ENCODE data around the gene POMP.
"Not testable (repeated sequence)": the region's sequence is repeated elsewhere in the genome, so short reads cannot be mapped to it uniquely, and the experiment has no call there.

Gene POMP

DNA sequence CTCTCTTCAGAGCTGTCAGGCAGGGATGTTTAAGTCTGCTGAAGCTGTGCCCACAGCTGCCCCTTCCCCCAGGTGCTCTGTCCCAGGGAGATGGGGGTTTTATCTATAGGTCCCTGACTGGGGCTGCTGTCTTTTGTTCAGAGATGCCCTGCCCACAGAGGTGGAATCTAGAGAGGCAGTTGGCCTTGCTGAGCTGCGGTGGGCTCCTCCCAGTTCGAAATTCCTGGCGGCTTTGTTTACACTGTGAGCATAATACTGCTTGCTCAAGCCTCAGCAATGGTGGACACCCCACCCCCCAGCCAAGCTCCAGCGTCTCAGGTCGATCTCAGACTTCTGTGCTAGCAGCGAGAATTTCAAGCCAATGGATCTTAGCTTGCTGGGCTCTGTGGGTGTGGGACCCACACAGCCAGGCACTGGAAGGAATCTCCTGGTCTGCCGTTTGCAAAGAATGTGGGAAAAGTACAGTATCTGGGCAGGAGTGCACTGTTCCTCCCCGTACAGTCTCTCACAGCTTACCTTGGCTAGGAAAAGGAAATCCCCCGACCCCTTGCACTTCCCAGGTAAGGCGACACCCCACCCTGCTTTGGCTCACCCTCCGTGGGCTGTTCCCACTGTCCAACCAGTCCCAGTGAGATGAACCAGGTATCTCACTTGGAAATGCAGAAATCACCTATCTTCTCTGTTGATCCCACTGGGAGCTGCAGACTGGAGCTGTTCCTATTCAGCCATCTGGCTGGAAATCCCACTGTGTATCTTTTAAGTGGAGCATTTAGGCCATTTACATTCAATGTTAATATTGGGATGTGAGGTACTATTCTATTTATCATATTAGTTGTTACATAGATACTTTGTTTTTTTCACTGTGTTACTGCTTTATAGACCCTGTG, 34.9 kb downstream of the POMP start:
- not testable (repeated sequence) for DNase-seq (ENCODE audit: low read depth in 2 of 2)

DNA sequence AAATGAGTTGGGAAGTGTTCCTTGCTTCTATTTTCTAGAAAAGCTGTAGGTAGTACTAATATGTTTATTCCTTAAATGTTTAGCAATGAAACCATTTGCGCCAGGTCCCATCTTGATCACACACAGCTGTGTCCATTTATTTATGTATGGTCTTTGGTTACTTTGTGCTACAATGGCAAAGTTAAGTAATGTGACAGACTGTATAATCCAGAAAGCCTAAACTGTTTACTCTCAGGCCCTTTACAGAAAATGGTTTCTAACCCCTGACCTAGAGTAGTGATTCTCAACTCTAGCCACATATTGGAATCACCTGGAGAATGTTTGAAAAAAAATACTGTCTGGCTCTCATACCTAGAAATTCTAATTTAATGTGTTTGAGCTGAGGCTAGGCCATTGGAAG, 38.5 kb downstream of the POMP start:
- no peak for DNase-seq (ENCODE audit: low read depth in 2 of 2)

GRCh38 chr13:28699246-28699645, 40.3 kb downstream of the POMP start:
- no peak for DNase-seq (ENCODE audit: low read depth in 2 of 2)

DNA sequence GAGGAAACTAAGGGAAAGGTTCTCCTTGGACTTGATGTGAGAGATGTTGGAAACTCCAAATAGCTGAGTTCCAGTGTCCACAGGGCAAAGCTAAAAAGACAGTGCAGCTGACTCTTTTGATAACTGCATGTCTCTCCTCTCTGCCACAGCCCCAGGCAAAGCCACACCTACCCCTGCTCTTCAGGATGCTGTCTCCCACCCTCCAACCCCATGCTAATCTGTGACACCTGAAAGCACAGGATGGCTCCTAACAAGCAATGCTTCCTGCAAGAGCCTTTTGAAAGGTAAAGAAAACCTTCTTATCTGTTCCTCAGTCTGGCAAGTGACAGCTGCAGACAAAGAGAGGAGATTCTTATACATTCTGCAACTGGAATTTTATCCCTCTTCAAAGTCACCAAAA, 45.4 kb downstream of the POMP start:
- no peak for DNase-seq (ENCODE audit: low read depth in 2 of 2)

- no peak for DNase-seq (ENCODE audit: low read depth in 2 of 2)
These were observed 46.0 kb downstream of the POMP start for GRCh38 chr13:28704919-28705318.

- DNase-seq (ENCODE audit: low read depth in 2 of 2): no peak
These were observed 46.6 kb downstream of the POMP start for GRCh38 chr13:28705461-28706083.

DNA sequence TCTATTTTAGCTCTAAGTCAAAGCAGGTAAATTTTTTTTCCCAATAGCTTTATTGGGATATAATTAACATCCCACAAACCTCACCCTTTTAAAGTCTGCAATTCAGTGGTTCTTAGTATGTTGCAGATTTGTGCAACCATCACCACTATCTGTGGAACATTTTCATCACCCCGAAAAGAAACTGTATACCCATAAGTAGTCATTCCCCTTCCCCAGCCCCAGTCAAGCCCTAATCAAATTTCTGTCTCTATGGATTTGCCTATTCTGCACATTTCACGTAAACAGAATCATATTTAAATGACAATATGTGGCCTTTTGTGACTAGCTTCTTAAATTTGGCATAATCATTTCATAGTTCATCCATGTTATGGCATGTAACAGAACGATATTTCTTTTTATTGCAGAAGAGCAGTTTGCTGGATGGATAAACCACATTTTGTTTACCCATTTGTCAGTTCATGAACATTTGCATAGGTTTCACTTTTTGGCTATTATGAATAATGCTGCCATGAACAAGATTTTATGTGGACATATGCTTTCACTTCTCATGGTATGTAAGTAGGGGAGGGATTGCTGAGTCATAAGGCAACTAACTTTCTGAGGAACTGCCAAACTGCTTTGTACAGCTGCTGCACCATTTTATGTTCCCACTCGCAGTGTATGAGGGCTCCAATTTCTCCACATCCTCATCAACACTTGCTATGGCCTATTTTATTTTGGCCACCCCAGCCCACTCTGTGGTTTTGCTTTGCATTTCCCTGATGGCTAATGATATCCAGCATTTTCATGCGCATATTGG, 48.9 kb downstream of the POMP start:
- no peak for DNase-seq (ENCODE audit: low read depth in 2 of 2)

DNA sequence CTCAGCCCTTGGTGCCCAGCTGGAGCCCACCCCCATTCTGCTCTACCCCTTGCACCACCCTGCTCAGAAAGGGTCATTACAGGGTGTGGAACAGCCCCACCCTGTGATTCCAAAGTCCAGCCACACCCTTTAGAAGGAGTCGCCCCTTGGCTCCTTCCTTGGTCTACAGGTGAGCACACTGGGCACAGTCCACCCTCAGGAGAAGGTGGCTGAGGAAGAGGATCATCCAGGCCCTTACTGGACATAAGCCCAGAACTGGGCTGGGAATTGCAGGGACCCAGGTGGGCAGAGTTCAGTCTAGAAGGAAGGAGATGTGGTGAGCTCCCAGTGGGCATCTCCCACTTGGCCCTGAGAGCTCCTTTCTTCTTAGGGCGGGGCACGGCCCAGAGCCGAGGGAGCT, 51.2 kb downstream of the POMP start:
- no peak for DNase-seq (ENCODE audit: low read depth in 2 of 2)

DNA sequence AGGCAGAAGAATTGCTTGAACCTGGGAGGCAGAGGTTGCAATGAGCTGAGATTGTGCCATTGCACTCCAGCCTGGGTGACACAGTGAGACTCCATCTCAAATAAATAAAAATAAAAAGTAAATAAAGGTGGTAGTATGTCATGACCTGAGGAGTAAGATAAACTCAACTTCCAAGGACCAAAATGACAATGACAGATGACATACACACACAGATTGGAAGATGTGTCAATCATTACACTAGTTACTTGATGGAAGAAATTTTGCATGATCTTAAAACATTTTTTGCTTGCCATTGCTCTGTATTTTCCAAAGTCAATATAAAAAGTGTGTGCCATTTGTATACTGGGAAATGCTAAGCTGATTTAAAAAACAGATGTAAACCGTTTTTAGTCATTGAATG, 55.7 kb downstream of the POMP start:
- no peak for DNase-seq (ENCODE audit: low read depth in 2 of 2)

DNA sequence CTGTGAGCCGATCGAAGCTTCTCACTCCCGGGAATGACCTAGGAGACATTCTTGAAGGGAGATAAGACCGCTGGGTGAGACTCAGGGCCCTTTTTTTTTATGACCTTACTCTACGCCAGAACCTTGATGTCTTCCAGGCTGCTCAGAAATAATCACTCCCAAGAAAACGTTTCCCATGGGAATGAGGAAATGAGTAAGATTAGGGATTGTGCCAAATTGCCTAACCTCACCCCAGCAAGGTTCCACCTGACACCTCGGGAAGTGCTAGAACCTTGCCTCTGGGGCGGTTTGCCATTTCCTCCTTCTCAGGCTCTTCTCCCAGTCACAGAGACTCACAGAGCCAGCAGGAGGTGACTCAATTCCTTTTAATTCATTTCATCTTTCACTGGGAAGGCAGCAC, 57.6 kb downstream of the POMP start:
- no peak for DNase-seq (ENCODE audit: low read depth in 2 of 2)

DNA sequence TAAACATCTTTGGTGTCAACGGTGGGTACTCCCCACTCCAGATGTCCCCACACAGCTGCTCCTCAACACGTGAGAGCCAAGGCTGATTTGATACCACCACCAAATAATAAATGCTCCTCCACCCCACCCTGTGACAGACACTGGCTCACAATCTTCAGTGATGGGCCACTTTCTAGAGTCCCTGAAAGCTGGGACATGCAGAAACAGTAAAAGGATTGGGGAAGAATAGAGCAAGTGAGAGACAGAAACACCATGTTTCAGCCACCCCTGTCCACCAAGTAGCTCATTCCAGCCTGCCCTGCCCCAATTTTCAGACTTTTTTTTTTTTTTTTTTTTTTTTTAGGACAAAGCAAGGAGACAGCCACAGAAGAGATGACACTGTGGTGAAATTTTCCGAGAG, 58.2 kb downstream of the POMP start:
- no peak for DNase-seq (ENCODE audit: low read depth in 2 of 2)

GRCh38 chr13:28718196-28718542, 59.2 kb downstream of the POMP start:
- no peak for DNase-seq (ENCODE audit: low read depth in 2 of 2)

GRCh38 chr13:28718543-28719226, 59.8 kb downstream of the POMP start, which contains the start of gene SLC46A3:
Gene SLC46A3 (minus strand): TSS chr13:28718970. CDS start chr13:28717998, 972 bp downstream.
- DNase-seq (ENCODE audit: low read depth in 2 of 2): peak; percentile 94 to 95

DNA sequence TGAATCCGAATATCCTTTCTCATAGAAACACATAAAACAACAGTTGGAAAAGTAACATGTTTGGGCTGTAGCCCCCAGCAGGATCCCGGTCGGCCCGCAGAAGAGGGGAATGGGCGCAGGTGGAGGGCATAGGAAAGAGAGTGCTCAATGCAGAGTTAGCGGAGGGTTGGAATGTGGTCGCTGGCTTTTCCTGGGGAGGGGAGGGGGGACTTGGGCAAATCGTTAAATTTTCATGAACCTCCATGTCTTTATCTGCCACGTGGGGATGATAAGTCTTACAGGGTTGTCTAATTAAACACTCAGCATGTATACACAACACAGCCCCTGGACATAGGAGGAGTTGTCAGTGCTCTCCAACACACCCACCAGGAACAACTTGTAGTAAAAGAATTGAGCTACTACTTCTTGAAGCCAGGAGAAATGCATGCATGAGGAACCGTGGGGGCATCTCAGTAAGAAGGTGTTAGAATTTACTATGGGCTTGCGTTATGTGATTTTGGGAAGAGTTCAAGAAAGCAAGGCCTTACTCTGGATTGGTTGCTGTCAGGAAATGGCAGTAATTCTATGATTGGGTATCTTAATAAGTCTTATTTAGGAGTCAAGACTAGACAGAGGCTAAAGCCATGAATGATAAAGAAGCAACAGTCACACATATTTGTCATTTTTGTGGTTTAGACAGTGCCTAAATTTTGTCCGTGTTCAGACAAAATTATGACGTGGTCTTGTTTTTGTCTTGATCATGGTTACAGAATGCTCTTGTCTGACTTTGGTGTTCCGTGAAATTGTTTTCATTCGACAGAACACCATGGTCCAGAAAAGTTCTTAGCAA, 60.5 kb downstream of the POMP start:
- DNase-seq (ENCODE audit: low read depth in 2 of 2): no peak

- DNase-seq (ENCODE audit: low read depth in 2 of 2): no peak
These were observed 64.9 kb downstream of the POMP start for GRCh38 chr13:28723806-28724205.

GRCh38 chr13:28725046-28725610, 66.2 kb downstream of the POMP start:
- DNase-seq (ENCODE audit: low read depth in 2 of 2): no peak
